ENCODE results near the gene CAMK1D. TPM values are rescaled to one million over a fixed set of nuclear protein-coding genes. Genes with fewer than 3 reads are reported as not detected.

CAMK1D gene
- polyA plus RNA-seq, 1 of the 3 experiments (the other 2 are of a cell fraction), result 4.1 TPM

DNA sequence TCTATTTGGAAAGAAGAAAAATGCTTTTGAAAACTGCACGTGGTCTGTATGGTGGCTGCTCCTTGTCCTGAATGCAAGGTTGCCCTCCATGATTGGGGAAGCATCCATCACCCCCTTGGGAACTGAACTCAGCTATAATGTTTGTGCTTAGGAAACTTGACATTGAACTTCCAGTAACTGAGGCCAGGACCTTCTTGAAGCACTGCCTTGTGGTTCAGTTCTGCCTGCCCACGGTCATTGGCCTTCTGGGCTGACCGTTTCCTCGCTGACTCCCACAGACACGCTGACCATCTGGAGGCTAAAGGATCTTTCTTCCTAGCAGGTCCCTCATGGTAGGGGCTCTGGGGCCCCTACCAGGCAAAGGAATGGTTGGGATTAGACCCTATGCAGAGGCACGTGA, 247.8 kb downstream of the CAMK1D start:
- ChIA-PET CTCF (no interaction called here), POLR2A (interaction anchor here (0.6 kb wide), 1 partner anchor 525 kb away, joined by 4 read pairs; no protein-coding TSS in a partner anchor)
- Histone ChIP-seq H3K79me2 (ENCODE audit: insufficient read depth) (no peaks in the 10 kb centered on the region), H3K9me2 (no peaks in the 10 kb centered on the region), H3F3A (replicated peaks; ENCODE audit: insufficient read depth) (no peaks in the 10 kb centered on the region), H3K9me3 (no peaks in the 10 kb centered on the region), H2AFZ (ENCODE audit: low read depth) (no peak overlapping the region), H4K20me1 (ENCODE audit: insufficient read depth) (no peaks in the 10 kb centered on the region), H3K4me1 (ENCODE audit: control insufficient read depth in 1 of 2, insufficient read depth in 2 of 2, low read depth in 1 of 2, low read length in 1 of 2) (no peaks in the 10 kb centered on the region), H3K27ac (ENCODE audit: low read depth in 2 of 2, low read length in 1 of 2) (no peak overlapping the region), H3K4me3 (ENCODE audit: low read depth in 2 of 2, low read length in 1 of 2) (no peak overlapping the region), H3K4me2 (no peak overlapping the region), H3K27me3 (ENCODE audit: insufficient read depth) (no peaks in the 10 kb centered on the region), H3K36me3 (replicated peaks in 1 of 2; ENCODE audit: control insufficient read depth in 1 of 2, insufficient read depth in 2 of 2, low read length in 1 of 2) (no peaks in the 10 kb centered on the region), H3K9ac (no peak overlapping the region)
- DNase-seq, result no peak
- 85% methylated on average over 3 of the region's 6 CpGs for WGBS (ENCODE audit: low lambda C conversion rate)
- TF ChIP-seq RCOR1 (IDR thresholded peaks at IDR 0.05; ENCODE audit: low read length) (no peak), YY1 (IDR thresholded peaks at IDR 0.05; ENCODE audit: low read depth) (no peak), FOXJ3 (CRISPR knock-in tag; IDR thresholded peaks at IDR 0.05) (no peak), FOSL2 (IDR thresholded peaks at IDR 0.05; ENCODE audit: borderline replicate concordance, low read depth) (no peak), TCF12 (IDR thresholded peaks at IDR 0.05) (no peak), RFX5 (IDR thresholded peaks at IDR 0.05; ENCODE audit: low read length) (no peak), GABPA (IDR thresholded peaks at IDR 0.05; ENCODE audit: low read depth) (no peak), JUND (IDR thresholded peaks at IDR 0.05) (no peak)
- TF ChIP-seq, protein P1, sequence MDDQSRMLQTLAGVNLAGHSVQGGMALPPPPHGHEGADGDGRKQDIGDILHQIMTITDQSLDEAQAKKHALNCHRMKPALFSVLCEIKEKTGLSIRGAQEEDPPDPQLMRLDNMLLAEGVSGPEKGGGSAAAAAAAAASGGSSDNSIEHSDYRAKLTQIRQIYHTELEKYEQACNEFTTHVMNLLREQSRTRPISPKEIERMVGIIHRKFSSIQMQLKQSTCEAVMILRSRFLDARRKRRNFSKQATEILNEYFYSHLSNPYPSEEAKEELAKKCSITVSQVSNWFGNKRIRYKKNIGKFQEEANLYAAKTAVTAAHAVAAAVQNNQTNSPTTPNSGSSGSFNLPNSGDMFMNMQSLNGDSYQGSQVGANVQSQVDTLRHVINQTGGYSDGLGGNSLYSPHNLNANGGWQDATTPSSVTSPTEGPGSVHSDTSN (IDR thresholded peaks at IDR 0.05), result no peak

- WGBS (ENCODE audit: low lambda C conversion rate), result 84% methylated on average over 15 of the region's 15 CpGs
- H3F3A ChIP-seq (replicated peaks; ENCODE audit: insufficient read depth), result no peaks in the 10 kb centered on the region
- no peaks in the 10 kb centered on the region for H3K27me3 ChIP-seq (ENCODE audit: insufficient read depth)
- TF ChIP-seq CHD2 (IDR thresholded peaks at IDR 0.05; ENCODE audit: low read length, partially characterized antibody) (no peak), EZH2phosphoT487 (IDR thresholded peaks at IDR 0.05; ENCODE audit: borderline replicate concordance, low read depth) (no peak), MEF2A (IDR thresholded peaks at IDR 0.05; ENCODE audit: borderline replicate concordance, low read depth) (no peak), TCF12 (IDR thresholded peaks at IDR 0.05) (no peak), POLR2AphosphoS5 (IDR thresholded peaks at IDR 0.05; ENCODE audit: low read depth, low read length) (no peak), TEAD4 (IDR thresholded peaks at IDR 0.05; ENCODE audit: borderline replicate concordance, insufficient read depth) (no peak), NFIC (IDR thresholded peaks at IDR 0.05; ENCODE audit: borderline replicate concordance) (no peak), FOXJ3 (CRISPR knock-in tag; IDR thresholded peaks at IDR 0.05) (no peak), NRF1 (IDR thresholded peaks at IDR 0.05; ENCODE audit: low read depth, low read length) (no peak)
- DNase-seq, result no peak
- no peak overlapping the region for H2AFZ ChIP-seq (ENCODE audit: low read depth)
- no peaks in the 10 kb centered on the region for H3K36me3 ChIP-seq (replicated peaks in 1 of 2; ENCODE audit: control insufficient read depth in 1 of 2, insufficient read depth in 2 of 2, low read length in 1 of 2)
- H3K9me3 ChIP-seq, result no peaks in the 10 kb centered on the region
- ChIA-PET CTCF (no interaction called here), POLR2A (no interaction called here)
- no peaks in the 10 kb centered on the region for H3K79me2 ChIP-seq (ENCODE audit: insufficient read depth)
- no peaks in the 10 kb centered on the region for H3K9me2 ChIP-seq
- H3K4me2 ChIP-seq, result no peak overlapping the region
- H3K27ac ChIP-seq (ENCODE audit: low read depth in 2 of 2, low read length in 1 of 2), result no peak overlapping the region
- no peaks in the 10 kb centered on the region for H4K20me1 ChIP-seq (ENCODE audit: insufficient read depth)
- no peaks in the 10 kb centered on the region for H3K4me1 ChIP-seq (ENCODE audit: control insufficient read depth in 1 of 2, insufficient read depth in 2 of 2, low read depth in 1 of 2, low read length in 1 of 2)
- no peak overlapping the region for H3K9ac ChIP-seq
- no peak overlapping the region for H3K4me3 ChIP-seq (ENCODE audit: low read depth in 2 of 2, low read length in 1 of 2)
These were observed 248.7 kb downstream of the CAMK1D start for GRCh38 chr10:12597788-12598765.

All from SK-N-SH (cell line).